Thoracic aorta endothelial cell (primary cell): Measurements from ENCODE around the gene PADI4. TPM values are rescaled to one million over a fixed set of nuclear protein-coding genes. Genes with fewer than 3 reads are reported as not detected.

Experiments used
- small RNA-seq: library from RNA; depleted of rRNA; stranded (forward); fragments of <200 nt; gene quantifications from one replicate; pipeline ENCODE3, GENCODE V24; 2012
- total RNA-seq: library from RNA; depleted of rRNA; stranded (reverse); fragments of >200 nt; gene quantifications from 2 replicates; pipeline ENCODE4 v1.2.3, GENCODE V29; 2012

Gene PADI4
- total RNA-seq: not detected in 2 replicates

GRCh38 chr1:17307946-17308345, at the start of gene PADI4:
Gene PADI4 (plus strand): TSS chr1:17308197. CDS start chr1:17308223, 26 bp downstream.

GRCh38 chr1:17371896-17372295, 63.9 kb downstream of the PADI4 start, which contains the start of gene PADI6:
Gene PADI6 (plus strand): TSS chr1:17372196. CDS start chr1:17372246, 50 bp downstream.

Small RNA genes within 50 kb of the gene (small RNA-seq; reads per million reads assigned to genes)
- not detected for gene MIR3972

Other genes with a start within 250 kb of the PADI4 start
- gene PADI2, start 188.7 kb upstream of the PADI4 start, total RNA-seq: not detected in 2 replicates
- not detected in 2 replicates for gene PADI1, start 103.1 kb upstream of the PADI4 start, total RNA-seq
- not detected in 2 replicates for gene PADI3, start 59.1 kb upstream of the PADI4 start, total RNA-seq
- not detected in 2 replicates for gene PADI6, start 64.0 kb downstream of the PADI4 start, total RNA-seq
- 103 and 113 TPM in 2 replicates for gene RCC2, start 131.5 kb downstream of the PADI4 start, total RNA-seq
- gene ARHGEF10L, start 231.5 kb downstream of the PADI4 start, total RNA-seq: 2.5 and 7.0 TPM in 2 replicates